ENCODE measurements around the gene TMEM234. TPM values are rescaled to one million over a fixed set of nuclear protein-coding genes. Genes with fewer than 3 reads are reported as not detected.

TMEM234 gene
- total and polyA plus RNA-seq, 2 experiments from 2014 or later = 14.8 to 27.4 TPM

DNA sequence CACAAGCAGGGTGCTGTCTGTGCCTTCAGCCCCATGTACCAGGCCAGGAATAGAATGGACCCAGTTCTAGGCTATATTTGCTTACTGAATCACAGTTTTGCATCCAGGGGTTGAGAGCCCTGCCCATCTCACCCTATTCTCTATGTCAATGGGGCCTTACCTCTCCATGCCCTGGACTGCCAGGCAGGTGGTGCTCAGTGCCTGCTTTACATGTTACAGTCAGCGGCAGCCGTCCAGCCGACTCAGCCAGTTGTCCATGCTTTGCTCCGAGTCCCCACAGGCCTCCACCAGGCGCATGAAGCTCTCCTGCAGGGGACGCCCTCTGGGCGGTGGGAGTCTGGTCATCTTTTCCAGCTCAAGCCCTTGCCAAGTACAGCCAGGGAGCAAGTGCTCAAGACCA, 12.6 kb upstream of the TMEM234 start:
- WGBS (ENCODE audit: low lambda C conversion rate, missing lambda C conversion rate) = 91% methylated on average over 7 of the region's 7 CpGs

DNA sequence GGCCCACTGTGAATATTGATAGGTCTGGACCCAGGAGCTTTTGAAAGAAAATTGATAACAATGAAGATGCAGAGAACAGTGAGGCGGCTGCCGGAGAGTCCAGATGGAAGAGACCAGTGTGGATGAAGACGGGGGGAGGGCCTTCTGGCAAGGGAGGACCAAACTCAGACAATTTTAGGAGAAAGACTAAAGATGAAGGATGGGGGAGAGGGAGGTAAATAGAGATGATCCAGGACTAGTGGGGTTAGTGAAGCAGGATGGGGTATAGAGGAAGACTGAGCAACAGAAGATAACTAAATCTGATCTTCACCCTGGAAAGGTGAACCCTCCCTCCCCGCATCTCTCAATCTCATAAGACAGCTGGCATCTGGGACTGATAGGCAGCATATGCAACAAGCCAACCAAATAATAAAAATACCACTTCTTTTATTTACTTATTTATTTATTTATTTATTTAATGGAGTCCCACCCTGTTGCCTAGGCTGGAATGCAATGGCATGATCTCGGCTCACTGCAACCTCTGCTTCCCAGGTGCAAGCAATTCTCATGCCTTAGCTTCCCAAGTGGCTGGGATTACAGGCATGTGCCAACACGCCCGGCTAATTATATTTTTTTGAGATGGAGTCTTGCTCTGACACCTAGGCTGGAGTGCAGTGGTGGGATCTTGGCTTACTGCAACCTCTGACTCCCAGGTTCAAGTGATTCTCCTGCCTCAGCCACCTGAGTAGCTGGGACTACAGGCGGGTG, 10.6 kb upstream of the TMEM234 start:
- Histone ChIP-seq H3K9me2 (replicated peaks; ENCODE audit: insufficient read depth) (no peaks in the 10 kb centered on the region), H3K4me1 (ENCODE audit: insufficient read depth) (no peaks in the 10 kb centered on the region), H2AFZ (no peak overlapping the region), H3K27ac (no peak overlapping the region), H3K4me2 (no peak overlapping the region), H3K9me3 (ENCODE audit: low read depth) (no peaks in the 10 kb centered on the region), H3K27me3 (no peaks in the 10 kb centered on the region), H3K4me3 (no peak overlapping the region), H3K79me2 (no peaks in the 10 kb centered on the region), H4K20me1 (ENCODE audit: insufficient read depth, poor library complexity, severe bottlenecking) (no peaks in the 10 kb centered on the region), H3K36me3 (replicated peaks; ENCODE audit: insufficient read depth, low read depth) (no peaks in the 10 kb centered on the region)
- DNase-seq (ENCODE audit: low spot score) = no peak
- WGBS (ENCODE audit: low lambda C conversion rate, missing lambda C conversion rate) = 95% methylated on average over 8 of the region's 8 CpGs
- no peak for TF ChIP-seq CTCF (IDR thresholded peaks at IDR 0.05; ENCODE audit: poor library complexity)
- no peak for TF ChIP-seq EZH2 (IDR thresholded peaks at IDR 0.05; ENCODE audit: borderline replicate concordance)
- no peak for TF ChIP-seq EZH2phosphoT487 (IDR thresholded peaks at IDR 0.05; ENCODE audit: low read depth, severe bottlenecking, unreplicated experiment)

More for the DNA sequence above, 12.6 kb upstream of the TMEM234 start:
- Histone ChIP-seq H3K79me2 (no peaks in the 10 kb centered on the region), H3K4me3 (no peak overlapping the region), H2AFZ (no peak overlapping the region), H3K36me3 (replicated peaks; ENCODE audit: insufficient read depth, low read depth) (no peaks in the 10 kb centered on the region), H3K9me2 (replicated peaks; ENCODE audit: insufficient read depth) (no peaks in the 10 kb centered on the region), H3K27ac (no peak overlapping the region), H4K20me1 (ENCODE audit: insufficient read depth, poor library complexity, severe bottlenecking) (no peaks in the 10 kb centered on the region), H3K4me1 (ENCODE audit: insufficient read depth) (no peaks in the 10 kb centered on the region), H3K27me3 (no peaks in the 10 kb centered on the region), H3K4me2 (no peak overlapping the region), H3K9me3 (ENCODE audit: low read depth) (no peaks in the 10 kb centered on the region)
- no peak for DNase-seq (ENCODE audit: low spot score)
- TF ChIP-seq EZH2phosphoT487 (IDR thresholded peaks at IDR 0.05; ENCODE audit: low read depth, severe bottlenecking, unreplicated experiment) (no peak), CTCF (IDR thresholded peaks at IDR 0.05; ENCODE audit: poor library complexity) (no peak)

DNA sequence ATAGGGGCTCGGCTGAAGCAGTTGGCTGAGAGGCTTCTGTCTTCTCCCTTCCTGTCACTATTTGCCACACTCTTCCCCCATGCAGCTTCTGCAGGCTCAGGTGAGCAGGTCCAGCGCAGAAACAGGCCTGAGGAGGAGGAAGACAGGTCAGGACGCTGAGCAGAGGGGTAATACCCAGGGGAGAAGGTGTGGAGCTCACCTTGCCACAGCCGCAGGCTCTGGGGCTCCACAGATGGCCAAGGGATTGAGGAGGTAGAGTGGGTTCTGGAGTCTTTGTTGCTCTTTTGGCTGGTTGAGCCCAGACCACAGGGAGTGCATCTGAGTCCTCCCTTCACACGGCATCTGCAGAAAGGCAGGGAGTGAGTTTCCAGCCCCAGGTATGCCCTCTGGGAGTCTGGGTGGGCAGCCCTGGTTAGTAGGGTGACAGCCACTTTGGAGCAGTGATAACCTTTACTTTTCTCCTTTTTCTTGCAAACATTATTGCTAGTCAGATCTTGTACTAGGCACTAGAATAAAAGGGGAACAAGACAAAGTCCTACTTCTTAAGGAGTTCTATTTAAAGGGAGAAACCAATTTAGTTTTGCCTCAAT, 9.8 kb upstream of the TMEM234 start:
- Histone ChIP-seq H2AFZ (no peak overlapping the region), H4K20me1 (ENCODE audit: insufficient read depth, poor library complexity, severe bottlenecking) (no peaks in the 10 kb centered on the region), H3K36me3 (replicated peaks; ENCODE audit: insufficient read depth, low read depth) (no peaks in the 10 kb centered on the region), H3K27me3 (no peaks in the 10 kb centered on the region), H3K27ac (no peak overlapping the region), H3K79me2 (no peaks in the 10 kb centered on the region), H3K4me1 (ENCODE audit: insufficient read depth) (no peaks in the 10 kb centered on the region), H3K4me2 (no peak overlapping the region), H3K9me2 (replicated peaks; ENCODE audit: insufficient read depth) (no peaks in the 10 kb centered on the region), H3K9me3 (ENCODE audit: low read depth) (no peaks in the 10 kb centered on the region), H3K4me3 (no peak overlapping the region)
- WGBS (ENCODE audit: low lambda C conversion rate, missing lambda C conversion rate) = 96% methylated on average over 5 of the region's 5 CpGs
- DNase-seq (ENCODE audit: low spot score) = no peak
- TF ChIP-seq EZH2 (IDR thresholded peaks at IDR 0.05; ENCODE audit: borderline replicate concordance) (no peak), CTCF (IDR thresholded peaks at IDR 0.05; ENCODE audit: poor library complexity) (no peak), EZH2phosphoT487 (IDR thresholded peaks at IDR 0.05; ENCODE audit: low read depth, severe bottlenecking, unreplicated experiment) (no peak)

Data from hepatocyte (in vitro differentiated cells).